Activated CD4-positive, alpha-beta T cell treated with anti-CD3 and anti-CD28 coated beads, Interleukin-2, Interleukin-6, amounts not matched to agents 100 ng/mL and 50 ng/mL, durations not matched to agents 16 hours and 8 hours (primary cell): Measurements from ENCODE around the gene PLXNA4.

ENCODE experiments used
- DNase-seq: peaks from one replicate; pipeline ENCODE4 v3.0.0-alpha.2; 2020

Gene PLXNA4

GRCh38 chr7:132500727-132501440 is 75.4 kb downstream of the PLXNA4 start:
- DNase-seq: no peak

- no peak for DNase-seq
Measured at GRCh38 chr7:132499487-132499886, 76.8 kb downstream of the PLXNA4 start.

GRCh38 chr7:132499065-132499464 is 77.2 kb downstream of the PLXNA4 start:
- DNase-seq: no peak

DNA sequence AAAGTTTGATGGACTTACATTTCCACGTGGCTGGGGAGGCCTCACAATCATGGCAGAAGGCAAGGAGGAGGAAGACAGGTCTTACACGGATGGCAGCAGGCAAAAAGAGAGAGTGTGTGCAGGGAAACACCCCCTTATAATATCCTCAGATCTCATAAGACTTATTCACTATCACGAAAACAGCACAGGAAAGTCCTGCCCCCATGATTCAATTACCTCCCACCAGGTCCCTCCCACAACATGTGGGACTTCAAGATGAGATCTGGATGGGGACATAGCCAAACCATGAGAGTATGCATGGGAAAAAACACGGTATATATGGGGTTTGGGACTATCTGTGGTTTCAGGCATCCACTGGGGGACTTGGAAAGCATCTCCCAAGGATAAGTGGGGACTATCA is 78.0 kb downstream of the PLXNA4 start:
- no peak for DNase-seq

DNA sequence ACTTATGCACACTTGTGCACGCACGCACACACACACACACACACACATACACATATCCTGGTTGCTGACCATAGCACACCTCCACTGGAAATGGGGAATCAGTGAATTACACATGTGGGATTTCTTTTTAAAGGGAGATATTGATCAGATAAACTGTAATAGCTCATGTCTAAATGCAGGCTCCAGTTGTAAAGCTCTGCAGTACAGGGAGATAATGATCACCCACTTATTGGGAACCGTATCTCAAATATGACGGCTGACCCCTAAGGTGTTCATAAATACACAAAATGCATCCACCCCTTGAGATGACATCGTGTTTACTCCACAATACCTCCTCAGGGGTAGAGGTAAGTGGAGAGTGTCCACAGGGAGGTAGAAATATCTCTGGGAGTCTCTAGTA is 79.2 kb downstream of the PLXNA4 start:
- no peak for DNase-seq

DNA sequence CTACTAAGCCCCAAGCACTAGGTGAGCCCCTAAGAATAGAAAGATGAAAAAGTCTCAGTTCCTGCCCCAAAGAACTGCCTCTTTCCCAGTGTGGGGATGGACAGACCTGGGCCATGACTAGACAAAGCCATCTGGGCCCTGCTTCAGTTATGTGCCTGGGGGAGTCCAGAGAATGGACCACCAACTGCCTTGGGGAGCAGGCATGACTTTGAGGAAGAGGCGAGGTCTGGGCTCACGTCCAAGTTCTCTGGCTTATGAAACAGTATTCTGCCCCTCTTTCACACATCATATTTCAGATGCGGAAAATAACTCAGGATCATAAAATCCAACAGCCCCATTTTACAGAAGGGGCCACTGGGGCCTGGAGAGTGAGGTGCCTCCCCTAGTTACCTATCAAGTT is 80.3 kb downstream of the PLXNA4 start:
- DNase-seq: no peak

DNA sequence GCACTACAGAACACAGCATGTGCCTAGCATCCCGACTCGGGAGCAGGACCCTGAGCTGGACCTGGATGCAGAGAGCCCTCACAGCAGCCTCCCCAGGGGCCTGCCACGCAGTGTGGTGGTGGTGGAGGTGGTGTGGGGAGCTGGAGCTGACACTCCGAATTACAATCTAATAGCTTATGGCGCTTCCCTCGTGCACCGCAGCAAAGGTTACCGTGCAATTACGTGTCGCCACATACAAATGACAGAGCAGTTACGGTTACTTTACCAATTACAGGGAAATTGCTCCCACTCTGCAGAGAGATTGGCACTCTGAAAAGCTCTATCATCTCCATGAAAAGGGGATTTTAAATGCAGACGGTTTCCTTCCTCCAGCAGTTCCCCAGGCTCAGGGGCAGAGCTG is 81.8 kb downstream of the PLXNA4 start:
- DNase-seq: no peak

GRCh38 chr7:132492823-132493445 is 83.3 kb downstream of the PLXNA4 start:
- no peak for DNase-seq

DNA sequence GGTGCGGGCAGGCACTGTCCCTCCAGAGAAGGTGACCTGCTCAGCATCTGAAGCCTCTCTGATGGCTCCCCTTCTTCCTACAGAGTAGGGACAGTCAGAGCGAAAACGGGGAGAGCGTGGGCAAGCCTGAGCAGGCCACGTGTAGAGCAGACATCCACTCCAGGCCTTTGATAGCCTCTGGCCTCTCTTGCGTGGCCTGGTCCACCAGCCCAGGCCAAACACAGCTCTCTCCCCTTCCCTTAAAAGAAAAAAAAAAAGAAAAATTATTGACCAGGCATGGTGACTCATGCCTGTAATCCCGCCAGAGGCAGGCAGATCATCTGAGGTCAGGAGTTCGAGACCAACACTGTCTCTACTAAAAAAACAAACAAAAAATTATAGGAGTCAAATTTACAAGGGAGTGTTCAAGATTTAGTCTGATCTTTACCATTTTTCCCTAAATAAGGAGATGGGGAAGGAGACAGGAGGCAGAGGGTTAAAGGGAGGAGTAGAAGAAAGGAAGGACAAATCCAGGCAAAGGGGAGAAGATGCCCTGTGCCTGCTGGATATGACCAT is 84.8 kb downstream of the PLXNA4 start:
- no peak for DNase-seq

DNA sequence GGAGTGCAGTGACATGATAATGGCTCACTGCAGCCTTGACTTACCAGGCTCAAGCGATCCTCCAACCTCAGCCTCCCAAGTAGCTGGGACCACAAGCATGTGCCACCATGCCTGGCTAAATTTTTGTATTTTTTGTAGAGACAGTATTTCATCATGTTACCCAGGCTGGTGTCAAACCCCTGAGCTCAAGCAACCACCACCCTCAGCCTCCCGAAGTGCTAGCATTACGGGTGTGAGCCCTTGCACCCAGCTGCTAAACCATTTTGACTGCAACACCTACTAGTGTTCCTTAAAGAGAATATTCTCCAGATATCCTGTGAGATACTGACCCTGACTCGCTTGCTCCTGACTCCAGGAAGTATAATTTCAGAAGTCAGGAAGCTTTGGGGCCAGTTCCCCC is 85.8 kb downstream of the PLXNA4 start:
- no peak for DNase-seq

GRCh38 chr7:132489776-132490237 is 86.5 kb downstream of the PLXNA4 start:
- no peak for DNase-seq

DNA sequence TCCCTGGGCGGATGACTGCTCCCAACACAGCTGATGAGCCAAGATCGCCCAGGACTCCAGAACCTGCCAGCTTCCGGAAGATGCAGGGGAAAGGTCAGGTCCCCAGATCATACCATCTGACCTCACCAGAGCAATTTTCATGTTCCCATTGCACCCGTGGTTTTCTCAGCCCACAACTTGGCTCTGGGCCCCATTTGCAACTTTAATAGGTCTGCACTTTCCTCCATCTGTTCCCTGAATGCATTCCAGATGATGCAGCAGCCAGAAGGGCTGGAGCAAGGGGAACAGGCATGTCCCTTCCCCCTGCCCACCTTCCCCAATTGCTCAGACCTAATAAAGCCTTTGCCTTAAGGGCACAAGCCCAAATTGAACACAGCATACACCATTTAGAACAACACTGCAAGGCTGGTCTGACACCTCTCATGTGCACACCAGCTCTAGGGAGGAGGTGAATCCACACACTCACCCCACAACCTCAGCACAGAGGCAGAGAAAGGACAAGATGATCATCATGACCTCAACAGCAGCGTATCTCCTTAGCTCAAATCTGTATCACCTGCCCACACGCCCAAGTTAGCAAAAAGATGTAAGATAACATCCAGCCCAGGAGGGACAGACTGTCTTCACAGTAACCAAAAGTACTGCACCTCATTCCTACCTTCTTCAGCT is 87.5 kb downstream of the PLXNA4 start:
- DNase-seq: no peak

- DNase-seq: no peak
Measured at GRCh38 chr7:132486274-132486610, 90.0 kb downstream of the PLXNA4 start.

- peak; percentile 5 for DNase-seq
Measured at GRCh38 chr7:132485600-132486273, 90.5 kb downstream of the PLXNA4 start.

GRCh38 chr7:132485136-132485535 is 91.1 kb downstream of the PLXNA4 start:
- no peak for DNase-seq

GRCh38 chr7:132482866-132483265 is 93.4 kb downstream of the PLXNA4 start:
- no peak for DNase-seq

- DNase-seq: no peak
Measured at GRCh38 chr7:132480534-132480933, 95.7 kb downstream of the PLXNA4 start.

DNA sequence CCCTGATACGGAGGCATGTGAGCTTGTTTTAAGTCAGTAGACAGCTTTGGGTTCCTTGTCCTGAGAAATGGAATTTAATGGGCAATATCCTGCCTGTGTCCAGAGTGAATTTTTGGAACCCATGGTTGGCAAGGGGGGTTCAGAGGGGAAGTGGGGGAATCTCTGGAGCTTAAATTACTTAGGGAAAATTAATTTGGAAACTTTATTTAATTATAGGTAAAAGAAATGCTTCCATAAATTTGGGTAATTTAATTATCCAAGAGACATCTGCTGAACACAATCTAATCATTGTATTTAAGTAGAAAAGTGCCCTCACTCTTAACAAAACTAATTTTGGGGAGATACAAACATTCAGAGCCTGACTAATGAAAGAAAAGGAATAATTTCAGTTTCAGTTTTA is 99.7 kb downstream of the PLXNA4 start:
- DNase-seq: no peak

GRCh38 chr7:132475669-132476116 is 100.6 kb downstream of the PLXNA4 start:
- DNase-seq: no peak

- no peak for DNase-seq
Measured at GRCh38 chr7:132475037-132475668, 101.1 kb downstream of the PLXNA4 start.

DNA sequence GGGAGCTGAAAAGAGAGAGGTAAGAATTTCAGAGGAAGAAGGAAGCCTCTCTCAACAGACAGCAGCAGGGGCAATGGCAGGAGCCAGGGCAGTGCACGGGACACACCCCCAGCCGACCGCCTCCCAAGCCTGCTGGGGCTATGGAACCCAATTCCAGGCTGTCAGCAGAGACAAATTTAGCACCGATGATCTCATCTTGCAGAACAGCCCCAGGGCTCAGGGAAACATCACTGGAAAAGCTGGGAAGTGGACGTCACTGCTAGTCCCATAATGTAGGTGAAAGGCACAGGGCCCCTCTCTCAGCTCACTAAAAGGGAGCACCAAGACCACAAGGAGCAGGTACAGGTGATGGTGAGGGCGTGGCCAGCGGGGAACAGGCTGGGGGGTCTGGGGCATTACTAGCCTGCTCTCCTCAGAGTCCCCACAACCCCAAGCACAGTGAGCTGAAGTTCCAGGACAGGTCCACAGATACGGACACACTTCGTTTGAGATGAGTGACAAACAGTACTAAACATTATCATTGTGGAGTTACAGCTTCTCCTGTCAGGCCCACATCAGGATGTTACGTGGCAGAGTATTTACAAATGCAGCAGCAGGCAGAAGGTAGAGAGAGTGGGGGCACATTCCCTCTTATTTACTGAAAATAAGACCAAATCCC is 103.7 kb downstream of the PLXNA4 start:
- no peak for DNase-seq

GRCh38 chr7:132471515-132471914 is 104.8 kb downstream of the PLXNA4 start:
- no peak for DNase-seq
